Hepatic stellate cell (primary cell): ENCODE data around the gene ANKRD18B.
"Not testable (repeated sequence)": the region's sequence is repeated elsewhere in the genome, so short reads cannot be mapped to it uniquely, and the experiment has no call there.

ENCODE experiments used
- DNase-seq: peaks from one replicate; pipeline ENCODE4 v3.0.0; 2011; ENCODE audit warnings: low spot score

The ANKRD18B gene

GRCh38 chr9:33523397-33524305 lies at the start of gene ANKRD18B:
Gene ANKRD18B (plus strand): TSS chr9:33524251. CDS start chr9:33524490, 239 bp downstream.
- DNase-seq = peak; percentile 47

- no peak for DNase-seq
These were observed 48.7 kb upstream of the ANKRD18B start for GRCh38 chr9:33475357-33475756.

- DNase-seq = no peak
These were observed 47.5 kb upstream of the ANKRD18B start for GRCh38 chr9:33476503-33476902.

GRCh38 chr9:33480106-33480505 lies 43.9 kb upstream of the ANKRD18B start:
- DNase-seq = peak; percentile 3

- no peak for DNase-seq
These were observed 43.1 kb upstream of the ANKRD18B start for GRCh38 chr9:33480976-33481375.

- not testable (repeated sequence) for DNase-seq
These were observed 38.7 kb upstream of the ANKRD18B start for GRCh38 chr9:33485312-33485711.

GRCh38 chr9:33489066-33489465 lies 35.0 kb upstream of the ANKRD18B start:
- peak; percentile 24 for DNase-seq

- not testable (repeated sequence) for DNase-seq
These were observed 30.2 kb upstream of the ANKRD18B start for GRCh38 chr9:33493819-33494218.

GRCh38 chr9:33498387-33498786 lies 25.7 kb upstream of the ANKRD18B start:
- peak; percentile 3 for DNase-seq

GRCh38 chr9:33506626-33507370 lies 17.3 kb upstream of the ANKRD18B start:
- DNase-seq = peak; percentile 45

GRCh38 chr9:33510262-33511183 lies 13.5 kb upstream of the ANKRD18B start:
- DNase-seq = peak; percentile 36

- DNase-seq = not testable (repeated sequence)
These were observed 12.9 kb upstream of the ANKRD18B start for GRCh38 chr9:33511184-33511517.

- not testable (repeated sequence) for DNase-seq
These were observed 11.5 kb upstream of the ANKRD18B start for GRCh38 chr9:33512535-33512934.

GRCh38 chr9:33515342-33515995 lies 8.6 kb upstream of the ANKRD18B start:
- not testable (repeated sequence) for DNase-seq

GRCh38 chr9:33516397-33516796 lies 7.7 kb upstream of the ANKRD18B start:
- DNase-seq = not testable (repeated sequence)

- peak; percentile 35 for DNase-seq
These were observed 6.7 kb upstream of the ANKRD18B start for GRCh38 chr9:33517373-33517772.

GRCh38 chr9:33517934-33518577 lies 6.0 kb upstream of the ANKRD18B start:
- peak; percentile 57 for DNase-seq

- DNase-seq = not testable (repeated sequence)
These were observed 2.2 kb upstream of the ANKRD18B start for GRCh38 chr9:33521861-33522260.

GRCh38 chr9:33524306-33524947 lies 376 bp downstream of the ANKRD18B start:
- DNase-seq = peak; percentile 8

- DNase-seq = not testable (repeated sequence)
These were observed 4.0 kb downstream of the ANKRD18B start for GRCh38 chr9:33528069-33528468.
